HG03558 (cell line): ENCODE data around the gene HSPBAP1.

Experiments
- ATAC-seq: cut with Tn5 transposase; IDR thresholded peaks from one replicate; pipeline ENCODE4 v1.9.1; 2021; ENCODE audit warnings: moderate number of reproducible peaks; ENCODE audit not compliant: unreplicated experiment; ENCODE audit errors: extremely low read depth

The HSPBAP1 gene

GRCh38 chr3:122793568-122794416 lies at the start of gene HSPBAP1:
HSPBAP1 (minus strand) TSS chr3:122793831; CDS start chr3:122793680, 151 bp downstream.
- no peak for ATAC-seq

GRCh38 chr3:122835590-122835989 lies 42.0 kb upstream of the HSPBAP1 start:
- ATAC-seq = no peak

GRCh38 chr3:122828281-122828680 lies 34.6 kb upstream of the HSPBAP1 start:
- ATAC-seq = no peak

- no peak for ATAC-seq
Measured at GRCh38 chr3:122826278-122826677, 32.6 kb upstream of the HSPBAP1 start.

GRCh38 chr3:122825460-122825859 lies 31.8 kb upstream of the HSPBAP1 start:
- no peak for ATAC-seq

- ATAC-seq = no peak
Measured at GRCh38 chr3:122824465-122825381, 31.1 kb upstream of the HSPBAP1 start.

GRCh38 chr3:122816587-122816986 lies 23.0 kb upstream of the HSPBAP1 start:
- no peak for ATAC-seq

GRCh38 chr3:122810734-122811133 lies 17.1 kb upstream of the HSPBAP1 start:
- no peak for ATAC-seq

- no peak for ATAC-seq
Measured at GRCh38 chr3:122803977-122804376, 10.3 kb upstream of the HSPBAP1 start.

GRCh38 chr3:122802323-122802722 lies 8.7 kb upstream of the HSPBAP1 start:
- no peak for ATAC-seq

- no peak for ATAC-seq
Measured at GRCh38 chr3:122800706-122801237, 7.1 kb upstream of the HSPBAP1 start.

- ATAC-seq = no peak
Measured at GRCh38 chr3:122800031-122800430, 6.4 kb upstream of the HSPBAP1 start.

- ATAC-seq = no peak
Measured at GRCh38 chr3:122799322-122799721, 5.7 kb upstream of the HSPBAP1 start.

GRCh38 chr3:122797291-122797690 lies 3.7 kb upstream of the HSPBAP1 start:
- ATAC-seq = no peak

GRCh38 chr3:122795674-122796195 lies 2.1 kb upstream of the HSPBAP1 start:
- ATAC-seq = no peak

- ATAC-seq = peak; percentile 72
Measured at GRCh38 chr3:122794779-122795673, 1.4 kb upstream of the HSPBAP1 start, which contains the start of gene SLC49A4. SLC49A4 (plus strand) TSS chr3:122795069; CDS start chr3:122795193, 124 bp downstream.

GRCh38 chr3:122794483-122794778 lies 800 bp upstream of the HSPBAP1 start:
- no peak for ATAC-seq

- no peak for ATAC-seq
Measured at GRCh38 chr3:122789585-122790273, 3.9 kb downstream of the HSPBAP1 start.

GRCh38 chr3:122787872-122788271 lies 5.8 kb downstream of the HSPBAP1 start:
- no peak for ATAC-seq
